ACC112 (cell line): ENCODE results near the gene ATF5.
"Not testable (repeated sequence)": the region's sequence is repeated elsewhere in the genome, so short reads cannot be mapped to it uniquely, and the experiment has no call there.

Source experiments
- H2AFZ ChIP-seq: fragments of 200-600 bp; sonication (generic); one replicate; pipeline ENCODE4 v1.6.0; 2017; ENCODE audit warnings: antibody characterized with exemption, low read length; ENCODE audit not compliant: unreplicated experiment
- H3K27ac ChIP-seq: fragments of 200-600 bp; sonication (generic); 2 replicates; pipeline ENCODE4 v1.5.1; 2014; ENCODE audit warnings: low read depth, mild to moderate bottlenecking, antibody characterized with exemption, low read length, moderate library complexity
- H3K27me3 ChIP-seq: fragments of 200-600 bp; sonication (generic); 2 replicates; pipeline ENCODE4 v1.6.1; 2014; ENCODE audit warnings: mild to moderate bottlenecking, antibody characterized with exemption, low read length, moderate library complexity, mixed read lengths; ENCODE audit not compliant: insufficient read depth
- H3K36me3 ChIP-seq: fragments of 200-600 bp; sonication (generic); 2 replicates; pipeline ENCODE4 v1.6.1; 2016; ENCODE audit warnings: mild to moderate bottlenecking, antibody characterized with exemption, low read length, moderate library complexity, mixed read lengths; ENCODE audit not compliant: insufficient read depth
- H3K4me1 ChIP-seq: fragments of 200-600 bp; sonication (generic); one replicate; pipeline ENCODE4 v1.6.1; 2016; ENCODE audit warnings: low read length, mixed read lengths; ENCODE audit not compliant: insufficient read depth, unreplicated experiment, control insufficient read depth
- H3K4me3 ChIP-seq: fragments of 200-600 bp; sonication (generic); 2 replicates; pipeline ENCODE4 v1.5.1; 2014; ENCODE audit warnings: mild to moderate bottlenecking, low read depth, low read length
- H3K79me2 ChIP-seq: fragments of 200-600 bp; sonication (generic); one replicate; pipeline ENCODE4 v1.6.0; 2016; ENCODE audit warnings: low read length; ENCODE audit not compliant: control insufficient read depth, unreplicated experiment, insufficient read depth

Gene ATF5

GRCh38 chr19:49952479-49952836, 23.5 kb downstream of the ATF5 start:
- H2AFZ ChIP-seq = no peak overlapping the region
- H3K36me3 ChIP-seq = no peaks in the 10 kb centered on the region
- no peaks in the 10 kb centered on the region for H3K27me3 ChIP-seq
- no peak overlapping the region for H3K27ac ChIP-seq
- H3K4me1 ChIP-seq = no peaks in the 10 kb centered on the region
- H3K4me3 ChIP-seq = no peak overlapping the region
- no peaks in the 10 kb centered on the region for H3K79me2 ChIP-seq

GRCh38 chr19:49952906-49953305, 23.9 kb downstream of the ATF5 start:
- H2AFZ ChIP-seq = no peak overlapping the region
- no peaks in the 10 kb centered on the region for H3K27me3 ChIP-seq
- no peaks in the 10 kb centered on the region for H3K79me2 ChIP-seq
- no peak overlapping the region for H3K27ac ChIP-seq
- H3K36me3 ChIP-seq = no peaks in the 10 kb centered on the region
- H3K4me3 ChIP-seq = no peak overlapping the region
- no peaks in the 10 kb centered on the region for H3K4me1 ChIP-seq

GRCh38 chr19:49953416-49953815, 24.4 kb downstream of the ATF5 start:
- H3K79me2 ChIP-seq = no peaks in the 10 kb centered on the region
- H2AFZ ChIP-seq = no peak overlapping the region
- no peaks in the 10 kb centered on the region for H3K36me3 ChIP-seq
- H3K4me3 ChIP-seq = no peak overlapping the region
- no peak overlapping the region for H3K27ac ChIP-seq
- H3K27me3 ChIP-seq = no peaks in the 10 kb centered on the region
- H3K4me1 ChIP-seq = no peaks in the 10 kb centered on the region

- no peak overlapping the region for H2AFZ ChIP-seq
- H3K36me3 ChIP-seq = no peaks in the 10 kb centered on the region
- H3K27ac ChIP-seq = no peak overlapping the region
- H3K4me3 ChIP-seq = no peak overlapping the region
- H3K27me3 ChIP-seq = no peaks in the 10 kb centered on the region
- H3K4me1 ChIP-seq = no peaks in the 10 kb centered on the region
- H3K79me2 ChIP-seq = no peaks in the 10 kb centered on the region
These were observed 25.3 kb downstream of the ATF5 start for GRCh38 chr19:49954092-49954829.

GRCh38 chr19:49954933-49955332, 25.9 kb downstream of the ATF5 start:
- no peaks in the 10 kb centered on the region for H3K4me1 ChIP-seq
- H3K79me2 ChIP-seq = no peaks in the 10 kb centered on the region
- H3K27me3 ChIP-seq = no peaks in the 10 kb centered on the region
- H3K27ac ChIP-seq = no peak overlapping the region
- no peaks in the 10 kb centered on the region for H3K36me3 ChIP-seq
- H2AFZ ChIP-seq = no peak overlapping the region
- no peak overlapping the region for H3K4me3 ChIP-seq

GRCh38 chr19:49956115-49956495, 27.1 kb downstream of the ATF5 start:
- H3K79me2 ChIP-seq = no peaks in the 10 kb centered on the region
- no peaks in the 10 kb centered on the region for H3K4me1 ChIP-seq
- no peak overlapping the region for H2AFZ ChIP-seq
- H3K27ac ChIP-seq = no peak overlapping the region
- no peaks in the 10 kb centered on the region for H3K27me3 ChIP-seq
- no peak overlapping the region for H3K4me3 ChIP-seq
- H3K36me3 ChIP-seq = no peaks in the 10 kb centered on the region

- Histone ChIP-seq H3K79me2 (no peaks in the 10 kb centered on the region), H3K27ac (no peak overlapping the region), H3K4me1 (no peaks in the 10 kb centered on the region), H3K36me3 (no peaks in the 10 kb centered on the region), H2AFZ (no peak overlapping the region), H3K27me3 (no peaks in the 10 kb centered on the region), H3K4me3 (no peak overlapping the region)
These were observed 28.4 kb downstream of the ATF5 start for GRCh38 chr19:49957262-49957915.

- not testable (repeated sequence) for H3K4me3 ChIP-seq, H3K27ac ChIP-seq, H2AFZ ChIP-seq, H3K36me3 ChIP-seq, H3K27me3 ChIP-seq, H3K79me2 ChIP-seq, H3K4me1 ChIP-seq
These were observed 29.1 kb downstream of the ATF5 start for GRCh38 chr19:49958144-49958543.

GRCh38 chr19:49958596-49958995, 29.6 kb downstream of the ATF5 start:
- H3K27me3 ChIP-seq, H3K36me3 ChIP-seq, H3K27ac ChIP-seq, H3K4me3 ChIP-seq, H3K4me1 ChIP-seq, H3K79me2 ChIP-seq, H2AFZ ChIP-seq: not testable (repeated sequence)

- not testable (repeated sequence) for H2AFZ ChIP-seq, H3K27me3 ChIP-seq, H3K36me3 ChIP-seq, H3K4me1 ChIP-seq, H3K27ac ChIP-seq, H3K79me2 ChIP-seq, H3K4me3 ChIP-seq
These were observed 30.9 kb downstream of the ATF5 start for GRCh38 chr19:49959892-49960291.

GRCh38 chr19:49960980-49961379, 32.0 kb downstream of the ATF5 start, which contains the start of gene SIGLEC11:
Gene SIGLEC11, minus strand, starts transcription at chr19:49961172. Its CDS starts 91 bp downstream, at chr19:49961081.
- H3K79me2 ChIP-seq, H3K4me3 ChIP-seq, H3K27me3 ChIP-seq, H2AFZ ChIP-seq, H3K36me3 ChIP-seq, H3K27ac ChIP-seq, H3K4me1 ChIP-seq: not testable (repeated sequence)
